IPS-20b (cell line): ENCODE data around the gene NFILZ.
"Not testable (repeated sequence)": the region's sequence is repeated elsewhere in the genome, so short reads cannot be mapped to it uniquely, and the experiment has no call there.

ENCODE experiments used
- H3K27ac ChIP-seq: one replicate; pipeline ENCODE4 v1.5.1; 2013; ENCODE audit warnings: low read length
- H3K27me3 ChIP-seq: 2 replicates; pipeline ENCODE4 v1.6.1; 2013; ENCODE audit warnings: mild to moderate bottlenecking, low read length, inconsistent platforms; ENCODE audit not compliant: insufficient read depth
- H3K36me3 ChIP-seq: 2 replicates; pipeline ENCODE4 v1.6.1; 2013; ENCODE audit warnings: low read depth, mild to moderate bottlenecking, inconsistent platforms, low read length, moderate library complexity; ENCODE audit not compliant: insufficient read depth
- H3K4me1 ChIP-seq: 2 replicates; pipeline ENCODE4 v1.6.1; 2013; ENCODE audit warnings: mild to moderate bottlenecking, control low read depth, inconsistent platforms, low read length, moderate library complexity; ENCODE audit not compliant: insufficient read depth
- H3K4me3 ChIP-seq: 2 replicates; pipeline ENCODE4 v1.5.1; 2013; ENCODE audit warnings: mild to moderate bottlenecking, low read length, inconsistent platforms
- H3K9ac ChIP-seq: 2 replicates; pipeline ENCODE4 v1.6.1; 2013; ENCODE audit warnings: low read depth, mild to moderate bottlenecking, inconsistent platforms, low read length, moderate library complexity
- H3K9me3 ChIP-seq: 2 replicates; pipeline ENCODE4 v1.6.1; 2013; ENCODE audit warnings: mild to moderate bottlenecking, low read depth, low read length, inconsistent platforms; ENCODE audit not compliant: insufficient read depth

Gene NFILZ

GRCh38 chr19:8631425-8631819 is 989 bp downstream of the NFILZ start:
- Histone ChIP-seq H3K36me3 (no peaks in the 10 kb centered on the region), H3K27ac (no peak overlapping the region), H3K27me3 (no peaks in the 10 kb centered on the region), H3K9me3 (no peaks in the 10 kb centered on the region), H3K4me3 (no peak overlapping the region), H3K9ac (no peak overlapping the region), H3K4me1 (peaks cover 4% of the 10 kb centered on the region; the same call in 1 of the 2 replicates)

- no peaks in the 10 kb centered on the region for H3K36me3 ChIP-seq
- H3K27me3 ChIP-seq = peaks cover 9% of the 10 kb centered on the region; the same call in 1 of the 2 replicates
- no peak overlapping the region for H3K4me3 ChIP-seq
- no peak overlapping the region for H3K27ac ChIP-seq
- H3K4me1 ChIP-seq = peaks cover 7% of the 10 kb centered on the region; the same call in 1 of the 2 replicates
- no peak overlapping the region for H3K9ac ChIP-seq
- no peaks in the 10 kb centered on the region for H3K9me3 ChIP-seq
Measured at GRCh38 chr19:8635422-8635821, 5.0 kb downstream of the NFILZ start.

GRCh38 chr19:8637070-8637469 is 6.6 kb downstream of the NFILZ start:
- H3K9ac ChIP-seq, H3K9me3 ChIP-seq, H3K4me3 ChIP-seq, H3K36me3 ChIP-seq, H3K4me1 ChIP-seq, H3K27ac ChIP-seq: not testable (repeated sequence)
- H3K27me3 ChIP-seq = peaks cover 22% of the 10 kb centered on the region; the same call in 1 of the 2 replicates

GRCh38 chr19:8638078-8638619 is 7.7 kb downstream of the NFILZ start:
- Histone ChIP-seq H3K36me3 (no peaks in the 10 kb centered on the region), H3K27me3 (peaks cover 22% of the 10 kb centered on the region; the same call in 1 of the 2 replicates), H3K4me1 (peaks cover 4% of the 10 kb centered on the region; the same call in 1 of the 2 replicates), H3K4me3 (no peak overlapping the region), H3K9ac (no peak overlapping the region), H3K27ac (no peak overlapping the region), H3K9me3 (no peaks in the 10 kb centered on the region)

GRCh38 chr19:8639821-8640401 is 9.5 kb downstream of the NFILZ start:
- Histone ChIP-seq H3K9me3 (no peaks in the 10 kb centered on the region), H3K4me1 (peaks cover 4% of the 10 kb centered on the region; the same call in 1 of the 2 replicates), H3K9ac (no peak overlapping the region), H3K27ac (no peak overlapping the region), H3K36me3 (no peaks in the 10 kb centered on the region), H3K4me3 (no peak overlapping the region), H3K27me3 (peaks cover 22% of the 10 kb centered on the region; the same call in 1 of the 2 replicates)

- Histone ChIP-seq H3K27me3 (peaks cover 22% of the 10 kb centered on the region; the same call in 1 of the 2 replicates), H3K9me3 (no peaks in the 10 kb centered on the region), H3K27ac (no peak overlapping the region), H3K36me3 (no peaks in the 10 kb centered on the region), H3K9ac (no peak overlapping the region), H3K4me1 (peaks cover 4% of the 10 kb centered on the region; the same call in 1 of the 2 replicates), H3K4me3 (no peak overlapping the region)
Measured at GRCh38 chr19:8640402-8641004, 10.1 kb downstream of the NFILZ start.

- peaks cover 4% of the 10 kb centered on the region; the same call in 1 of the 2 replicates for H3K4me1 ChIP-seq
Measured at GRCh38 chr19:8641221-8641907, 10.9 kb downstream of the NFILZ start.

GRCh38 chr19:8641908-8642547 is 11.6 kb downstream of the NFILZ start:
- H3K9me3 ChIP-seq = no peaks in the 10 kb centered on the region
- peaks cover 4% of the 10 kb centered on the region; the same call in 1 of the 2 replicates for H3K4me1 ChIP-seq
- no peak overlapping the region for H3K4me3 ChIP-seq
- no peak overlapping the region for H3K9ac ChIP-seq
- H3K27ac ChIP-seq = no peak overlapping the region
- H3K27me3 ChIP-seq = peaks cover 22% of the 10 kb centered on the region; the same call in 1 of the 2 replicates
- no peaks in the 10 kb centered on the region for H3K36me3 ChIP-seq

More at GRCh38 chr19:8641221-8641907, 10.9 kb downstream of the NFILZ start:
- Histone ChIP-seq H3K9ac (no peak overlapping the region), H3K27me3 (peaks cover 22% of the 10 kb centered on the region; the same call in 1 of the 2 replicates), H3K4me3 (no peak overlapping the region), H3K36me3 (no peaks in the 10 kb centered on the region), H3K27ac (no peak overlapping the region), H3K9me3 (no peaks in the 10 kb centered on the region)

GRCh38 chr19:8642561-8642960 is 12.1 kb downstream of the NFILZ start:
- H3K27me3 ChIP-seq = peaks cover 22% of the 10 kb centered on the region; the same call in 1 of the 2 replicates
- no peak overlapping the region for H3K4me3 ChIP-seq
- no peak overlapping the region for H3K9ac ChIP-seq
- H3K9me3 ChIP-seq = no peaks in the 10 kb centered on the region
- H3K4me1 ChIP-seq = peaks cover 4% of the 10 kb centered on the region; the same call in 1 of the 2 replicates
- H3K36me3 ChIP-seq = no peaks in the 10 kb centered on the region
- no peak overlapping the region for H3K27ac ChIP-seq

- Histone ChIP-seq H3K9me3 (no peaks in the 10 kb centered on the region), H3K27ac (no peak overlapping the region), H3K4me1 (peaks cover 4% of the 10 kb centered on the region; the same call in 1 of the 2 replicates), H3K27me3 (peaks cover 14% of the 10 kb centered on the region; the same call in 1 of the 2 replicates), H3K9ac (no peak overlapping the region), H3K4me3 (no peak overlapping the region), H3K36me3 (no peaks in the 10 kb centered on the region)
Measured at GRCh38 chr19:8643860-8644653, 13.6 kb downstream of the NFILZ start.
